GM12891 (cell line): ENCODE data around the gene ALK.

Source experiments
- DNase-seq: peaks from one replicate; pipeline ENCODE4 v3.0.0; 2011; ENCODE audit warnings: low spot score; ENCODE audit not compliant: insufficient read length
- FAIRE-seq: peaks from 2 replicates; lab custom pipeline; 2011; peaks lifted over from hg19 to GRCh38; lab: Jason Lieb, UNC
- PAX5 ChIP-seq: IDR thresholded peaks from 2 replicates; pipeline ENCODE4 v1.6.1; 2011; ENCODE audit warnings: low read length, moderate library complexity, mild to moderate bottlenecking; ENCODE audit not compliant: insufficient read depth, severe bottlenecking
- POLR2A ChIP-seq: IDR thresholded peaks from 2 replicates; pipeline ENCODE4 v1.6.1; 2011; ENCODE audit warnings: low read depth, low read length, control low read depth
- POLR2AphosphoS5 ChIP-seq: IDR thresholded peaks from 2 replicates; pipeline ENCODE4 v1.6.1; 2011; ENCODE audit warnings: low read depth, low read length, control low read depth
- POU2F2 ChIP-seq: IDR thresholded peaks from 2 replicates; pipeline ENCODE4 v1.6.1; 2011; ENCODE audit warnings: low read depth, mild to moderate bottlenecking, control low read depth, low read length, moderate library complexity
- SPI1 ChIP-seq: IDR thresholded peaks from 2 replicates; pipeline ENCODE4 v1.6.1; 2011; ENCODE audit warnings: low read depth, low read length, control low read depth
- TAF1 ChIP-seq: IDR thresholded peaks from 2 replicates; pipeline ENCODE4 v1.6.1; 2011; ENCODE audit warnings: low read depth, low read length, control low read depth

ALK gene

DNA sequence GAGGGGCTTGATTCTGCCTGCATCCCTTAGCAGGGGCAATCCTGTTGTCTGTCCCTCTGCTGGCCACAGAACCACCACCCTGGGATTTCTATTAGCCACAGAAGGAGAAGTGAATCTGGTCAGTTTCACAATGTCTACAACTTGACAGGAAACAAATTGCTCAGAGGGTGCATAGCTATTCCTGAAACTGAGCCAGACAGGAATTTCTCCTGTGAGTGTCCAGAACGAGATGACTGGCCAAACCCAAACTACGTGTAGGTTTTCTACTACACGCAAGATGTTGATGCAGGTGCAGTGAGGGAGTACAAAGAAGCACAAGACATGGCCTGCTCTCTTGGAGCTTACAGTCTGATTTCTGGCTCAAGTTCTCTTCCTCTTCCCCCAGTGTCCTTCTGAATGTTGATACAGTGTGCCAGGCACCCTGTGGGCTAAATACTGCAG is 604.3 kb downstream of the ALK start:
- peak; percentile 10 for DNase-seq
- TF ChIP-seq POLR2AphosphoS5 (no peak), POU2F2 (peak; percentile 83; the same call in 1 of the 2 replicates), SPI1 (peak; percentile 98), POLR2A (no peak)
- FAIRE-seq = peak; percentile 97

DNA sequence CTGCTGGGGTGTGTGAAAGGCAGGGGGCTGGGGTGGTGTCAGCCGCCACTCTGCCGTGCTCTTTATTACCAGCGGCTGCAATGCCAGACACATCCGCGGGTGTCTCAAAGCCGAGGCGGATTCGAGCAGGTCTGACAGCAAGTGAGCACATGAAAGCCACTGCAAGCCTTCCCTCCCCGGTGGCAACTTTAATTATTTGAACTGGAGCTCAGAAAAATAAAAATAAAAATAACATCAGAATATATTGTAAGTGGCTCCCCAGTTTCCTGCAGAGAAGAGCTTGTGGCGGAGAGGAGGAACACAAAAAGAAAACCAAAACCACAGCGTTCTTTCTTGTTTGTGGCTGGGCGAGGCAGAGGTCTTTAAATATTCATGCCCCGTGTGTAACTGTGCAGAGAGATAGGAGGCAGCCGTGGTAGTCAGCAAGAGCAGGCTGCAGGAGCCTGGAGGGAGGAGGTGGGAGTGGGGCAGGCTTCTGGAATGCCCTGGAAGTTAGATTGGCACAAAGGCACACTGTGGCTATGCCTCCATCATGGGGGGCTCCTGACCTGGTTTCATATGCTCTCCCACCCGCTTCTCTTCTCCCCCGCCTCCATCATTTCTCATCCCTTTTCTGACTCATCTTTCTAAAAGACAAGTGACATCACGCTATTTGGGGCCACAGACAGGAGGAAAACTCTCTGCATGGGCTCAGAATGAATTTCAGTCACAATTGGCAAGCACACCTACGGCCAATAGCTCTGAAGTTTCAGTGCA is 606.4 kb downstream of the ALK start:
- FAIRE-seq (peak; percentile 89), DNase-seq (peak; percentile 50)
- TF ChIP-seq POU2F2 (peak; percentile 70; the same call in 1 of the 2 replicates), POLR2A (no peak)

DNA sequence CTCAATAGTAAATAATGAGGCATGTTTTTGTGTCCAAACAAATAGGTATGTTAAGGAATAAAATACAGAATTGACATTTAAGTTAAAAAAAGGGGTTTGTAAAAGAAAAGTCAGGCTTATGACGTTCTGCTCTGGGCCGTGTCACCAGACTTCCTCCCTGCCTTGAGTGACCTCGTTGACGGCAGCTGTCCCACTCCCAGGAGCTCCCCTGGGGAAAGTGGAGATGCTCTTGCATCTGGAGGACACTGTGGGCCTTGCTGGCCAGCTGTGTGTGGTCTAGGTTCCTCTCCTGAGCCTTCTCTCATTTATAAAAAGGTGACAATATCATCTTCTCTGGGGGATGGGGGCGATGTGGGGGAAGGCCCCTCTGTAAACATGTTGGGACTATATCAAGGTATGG is 609.9 kb downstream of the ALK start:
- no peak for FAIRE-seq
- TF ChIP-seq PAX5 = no peak
- TF ChIP-seq POLR2AphosphoS5 = no peak
- TF ChIP-seq POU2F2 = no peak
- TF ChIP-seq SPI1 = no peak
- no peak for TF ChIP-seq POLR2A
- TF ChIP-seq TAF1 = no peak
- no peak for DNase-seq

DNA sequence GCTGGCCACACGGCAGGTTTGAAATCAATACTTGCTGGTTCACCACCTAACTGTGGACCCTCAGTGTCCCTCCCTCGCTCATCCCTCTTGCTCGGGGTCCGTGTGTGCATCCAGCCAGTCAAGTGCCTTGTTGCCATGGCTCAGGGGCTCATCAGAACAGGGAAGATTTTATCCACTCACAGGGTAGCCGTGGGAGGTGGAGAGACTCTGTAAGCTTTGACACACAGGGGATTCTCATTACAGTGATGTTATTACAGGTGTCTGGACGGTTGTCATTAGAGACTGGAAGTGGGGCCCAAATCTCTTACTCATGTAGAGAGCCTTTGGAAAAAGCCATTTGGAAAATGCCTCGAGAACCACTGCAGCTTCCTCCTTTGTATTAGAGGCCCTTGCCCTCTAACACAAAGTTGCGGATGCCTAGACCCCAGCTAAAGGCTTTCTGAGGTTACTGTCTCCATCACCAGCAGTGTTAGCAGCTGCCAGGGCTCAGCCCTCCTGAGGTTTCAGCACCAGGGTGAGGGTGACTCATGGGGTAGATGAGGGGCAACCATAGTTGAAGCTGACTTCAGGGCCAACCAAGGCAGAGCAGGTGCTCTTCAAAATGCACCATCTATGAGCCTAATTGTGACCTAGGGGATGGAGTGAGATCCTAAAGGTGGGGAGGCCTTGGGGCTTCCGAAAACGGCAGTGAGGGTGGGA is 610.6 kb downstream of the ALK start:
- DNase-seq (no peak), FAIRE-seq (no peak)
- no peak for TF ChIP-seq TAF1

DNA sequence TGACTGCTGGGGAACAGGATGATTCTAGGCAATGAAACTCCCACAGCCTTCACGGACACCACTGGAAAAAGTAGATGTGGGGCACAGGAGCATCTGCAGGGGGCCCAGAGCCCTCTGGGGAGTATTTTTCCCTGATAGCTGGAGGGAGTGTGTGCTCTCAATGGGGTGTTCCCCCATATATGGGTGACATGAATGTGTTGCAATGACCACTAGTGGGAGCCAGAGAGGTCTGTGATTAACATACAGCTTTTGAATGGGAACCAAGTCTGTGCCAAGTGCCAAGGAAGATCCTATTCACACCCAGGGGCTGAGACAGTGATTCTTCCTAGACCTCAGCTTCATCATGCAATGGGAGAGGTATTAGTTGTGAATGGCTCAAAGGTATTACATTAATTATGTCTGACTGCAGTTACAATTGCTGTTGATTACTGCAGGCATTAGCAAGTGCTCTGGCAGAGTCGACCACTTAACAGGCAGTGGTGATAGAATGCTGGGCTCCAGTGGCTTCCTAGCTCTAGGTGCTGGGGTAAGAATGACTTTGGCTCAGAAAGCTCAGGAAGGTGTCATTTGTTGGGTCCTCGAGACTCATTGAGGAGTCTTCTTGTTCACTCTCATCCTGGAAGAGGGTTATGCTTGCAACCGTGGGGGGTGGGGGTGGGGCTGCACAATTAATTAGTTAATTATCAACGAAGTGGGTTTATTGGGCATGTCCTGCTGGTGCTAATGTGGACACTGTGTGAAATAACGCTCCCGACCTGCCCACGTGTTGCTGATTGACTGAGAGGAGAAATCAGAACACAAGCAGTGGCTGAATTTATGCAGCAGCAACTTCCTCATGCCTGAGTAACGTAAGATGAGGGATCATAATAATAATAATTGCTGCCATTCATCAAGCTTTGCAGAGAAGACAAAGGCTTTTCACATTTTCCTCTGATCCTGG is 612.0 kb downstream of the ALK start:
- TF ChIP-seq PAX5 (no peak), POU2F2 (0 out of 2 replicates have a peak, but pooled peaks have one; percentile 23)
- FAIRE-seq (peak; percentile 91), DNase-seq (peak; percentile 30)

DNA sequence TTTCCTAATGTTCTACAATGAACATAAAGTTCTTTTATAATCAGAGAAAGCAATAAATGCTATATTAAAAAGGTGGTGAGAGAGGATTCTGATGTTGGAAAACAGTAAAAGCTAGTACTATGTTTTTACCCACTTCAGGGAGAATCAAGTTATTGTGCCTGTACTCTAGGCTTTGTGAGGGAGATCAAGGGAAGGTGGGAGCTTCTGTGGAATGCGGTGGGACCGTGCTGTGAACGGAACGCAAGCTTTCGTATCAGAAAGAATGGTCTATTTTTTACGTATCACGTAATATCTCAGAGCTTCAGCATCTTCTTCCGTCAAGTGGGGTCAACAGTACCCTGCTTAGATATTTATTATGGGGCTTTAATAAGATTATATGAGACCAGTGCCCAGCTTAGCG is 613.0 kb downstream of the ALK start:
- FAIRE-seq (no peak), DNase-seq (no peak)
- TF ChIP-seq PAX5 (no peak), POLR2AphosphoS5 (no peak), POU2F2 (no peak), POLR2A (no peak), SPI1 (no peak)

DNA sequence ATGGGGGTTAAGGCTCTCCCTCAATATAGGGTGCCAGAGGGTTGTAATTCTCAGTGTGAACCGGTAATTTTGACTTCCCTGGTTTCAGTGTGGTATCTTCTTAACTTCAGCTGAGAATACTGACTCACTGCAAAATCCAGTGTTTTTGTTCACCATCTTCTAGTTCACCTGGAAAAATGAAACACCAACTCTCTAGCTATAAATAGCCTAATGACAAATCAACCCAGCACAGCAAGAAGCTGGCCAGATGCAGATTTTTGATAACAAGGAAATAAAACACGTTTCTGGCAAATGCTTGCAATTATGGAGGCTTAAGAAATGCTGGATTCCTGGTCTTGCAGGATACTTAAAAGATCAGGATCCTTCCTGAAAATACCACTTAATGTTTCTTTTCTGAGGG is 613.9 kb downstream of the ALK start:
- FAIRE-seq = no peak
- TF ChIP-seq POLR2A (no peak), POLR2AphosphoS5 (no peak), SPI1 (no peak), PAX5 (no peak), POU2F2 (no peak), TAF1 (no peak)
- no peak for DNase-seq

DNA sequence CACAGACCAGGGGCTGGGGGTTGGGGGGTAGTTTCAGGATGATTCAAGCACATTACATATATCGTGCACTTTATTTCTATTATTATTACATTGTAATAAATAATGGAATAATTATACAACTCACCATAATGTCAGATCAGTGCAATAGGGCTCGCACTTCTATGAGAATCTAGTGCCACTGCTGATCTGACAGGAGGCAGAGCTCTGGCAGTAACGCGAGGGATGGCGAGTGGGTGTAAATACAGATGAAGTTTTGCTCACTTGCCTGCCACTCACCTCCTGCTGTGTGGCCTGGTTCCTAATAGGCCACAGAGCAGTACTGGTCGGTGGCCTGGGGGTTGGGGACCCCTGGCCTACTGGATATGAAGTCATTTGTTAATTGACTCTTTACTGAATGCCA is 615.6 kb downstream of the ALK start:
- TF ChIP-seq SPI1 (no peak), POLR2A (no peak), POU2F2 (no peak), TAF1 (no peak), PAX5 (no peak), POLR2AphosphoS5 (no peak)
- FAIRE-seq = no peak
- no peak for DNase-seq

DNA sequence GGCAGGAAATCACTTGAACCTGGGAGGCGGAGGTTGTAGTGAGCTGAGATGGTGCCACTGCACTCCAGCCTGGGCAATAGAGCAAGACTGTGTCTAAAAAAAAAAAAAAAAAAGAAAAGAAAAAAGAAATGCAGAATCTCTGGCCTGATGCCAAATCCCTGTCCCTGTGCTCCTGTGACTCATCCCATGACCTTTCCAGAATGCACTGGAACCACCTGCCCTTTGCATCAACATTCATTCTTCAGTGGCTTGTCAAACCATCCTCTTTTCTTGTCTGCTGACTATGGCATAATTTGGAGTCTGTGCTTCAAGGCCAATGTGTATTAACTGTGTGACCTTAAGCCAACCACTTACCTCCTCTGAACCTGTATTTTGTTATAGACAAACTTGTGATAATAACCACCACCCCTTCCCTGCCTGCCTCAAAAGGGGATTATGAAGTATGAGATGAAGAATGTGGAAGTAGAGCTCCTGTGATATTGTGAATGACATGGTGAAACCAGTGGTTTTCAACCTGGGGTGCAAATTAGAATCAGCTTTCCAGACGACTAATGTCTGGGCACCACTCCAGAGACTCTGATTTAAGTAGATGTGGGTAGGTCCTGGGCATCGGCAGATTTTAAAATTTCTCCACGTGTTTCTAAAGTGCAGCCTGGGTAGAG is 616.9 kb downstream of the ALK start:
- DNase-seq (no peak), FAIRE-seq (no peak)
- TF ChIP-seq POLR2A (no peak), POU2F2 (no peak), TAF1 (no peak), PAX5 (no peak), POLR2AphosphoS5 (no peak), SPI1 (no peak)
